ENCODE measurements around the gene IL13.

Gene IL13

GRCh38 chr5:132657676-132658380 lies at the start of gene IL13:
Gene IL13 (plus strand): TSS chr5:132658173. CDS start chr5:132658187, 14 bp downstream.
- H3K9me3 ChIP-seq (ENCODE audit: insufficient read depth, low read depth, low read length) = no peaks in the 10 kb centered on the region
- no peaks in the 10 kb centered on the region for H3K9me2 ChIP-seq (replicated peaks; ENCODE audit: low read depth, low read length)
- TF ChIP-seq CTCF (conservative IDR thresholded peaks at IDR 0.05; ENCODE audit: low read length) (no peak), EZH2phosphoT487 (IDR thresholded peaks at IDR 0.05; ENCODE audit: borderline replicate concordance) (no peak)
- no peak within 1 kb of the TSS for H3K9ac ChIP-seq (ENCODE audit: low read depth, low read length, poor library complexity, severe bottlenecking)
- no peaks in the 10 kb centered on the region for H3F3A ChIP-seq (ENCODE audit: low read depth)
- peaks cover under 1% of the 10 kb centered on the region for H3K4me1 ChIP-seq (ENCODE audit: insufficient read depth, low read length, poor library complexity, severe bottlenecking)
- H3K27me3 ChIP-seq (ENCODE audit: insufficient read depth, low read length, poor library complexity, severe bottlenecking) = no peaks in the 10 kb centered on the region
- no peaks in the 10 kb centered on the region for H3K79me2 ChIP-seq (ENCODE audit: insufficient read depth, low read length)
- H3K4me2 ChIP-seq (ENCODE audit: low read depth, low read length, poor library complexity, severe bottlenecking) = no peak within 1 kb of the TSS
- H4K20me1 ChIP-seq (ENCODE audit: insufficient read depth, low read length, poor library complexity, severe bottlenecking) = no peaks in the 10 kb centered on the region
- H3K36me3 ChIP-seq (ENCODE audit: insufficient read depth, low read length) = no peaks in the 10 kb centered on the region
- H3K4me3 ChIP-seq (ENCODE audit: low read length, poor library complexity, severe bottlenecking) = no peak within 1 kb of the TSS
- no peak within 1 kb of the TSS for H2AFZ ChIP-seq (ENCODE audit: low read length)

GRCh38 chr5:132611965-132612364 lies 46.0 kb upstream of the IL13 start:
- no peak for TF ChIP-seq EZH2phosphoT487 (IDR thresholded peaks at IDR 0.05; ENCODE audit: borderline replicate concordance)
- no peak for TF ChIP-seq CTCF (conservative IDR thresholded peaks at IDR 0.05; ENCODE audit: low read length)
- no peaks in the 10 kb centered on the region for H3K4me1 ChIP-seq (ENCODE audit: insufficient read depth, low read length, poor library complexity, severe bottlenecking)
- H3F3A ChIP-seq (ENCODE audit: low read depth) = no peaks in the 10 kb centered on the region
- no peak overlapping the region for H2AFZ ChIP-seq (ENCODE audit: low read length)
- no peak overlapping the region for H3K9ac ChIP-seq (ENCODE audit: low read depth, low read length, poor library complexity, severe bottlenecking)
- no peaks in the 10 kb centered on the region for H3K27me3 ChIP-seq (ENCODE audit: insufficient read depth, low read length, poor library complexity, severe bottlenecking)
- no peak overlapping the region for H3K4me2 ChIP-seq (ENCODE audit: low read depth, low read length, poor library complexity, severe bottlenecking)
- H3K9me2 ChIP-seq (replicated peaks; ENCODE audit: low read depth, low read length) = no peaks in the 10 kb centered on the region
- H3K79me2 ChIP-seq (ENCODE audit: insufficient read depth, low read length) = no peaks in the 10 kb centered on the region
- no peaks in the 10 kb centered on the region for H3K9me3 ChIP-seq (ENCODE audit: insufficient read depth, low read depth, low read length)
- no peaks in the 10 kb centered on the region for H4K20me1 ChIP-seq (ENCODE audit: insufficient read depth, low read length, poor library complexity, severe bottlenecking)
- H3K4me3 ChIP-seq (ENCODE audit: low read length, poor library complexity, severe bottlenecking) = no peak overlapping the region
- peaks cover 6% of the 10 kb centered on the region for H3K36me3 ChIP-seq (ENCODE audit: insufficient read depth, low read length)

- peaks cover 6% of the 10 kb centered on the region for H3K36me3 ChIP-seq (ENCODE audit: insufficient read depth, low read length)
These were observed 45.1 kb upstream of the IL13 start for GRCh38 chr5:132612846-132613245.

More at GRCh38 chr5:132612846-132613245, 45.1 kb upstream of the IL13 start:
- Histone ChIP-seq H3K9me3 (ENCODE audit: insufficient read depth, low read depth, low read length) (no peaks in the 10 kb centered on the region), H3K4me1 (ENCODE audit: insufficient read depth, low read length, poor library complexity, severe bottlenecking) (no peaks in the 10 kb centered on the region), H3K4me3 (ENCODE audit: low read length, poor library complexity, severe bottlenecking) (no peak overlapping the region), H4K20me1 (ENCODE audit: insufficient read depth, low read length, poor library complexity, severe bottlenecking) (no peaks in the 10 kb centered on the region), H3K4me2 (ENCODE audit: low read depth, low read length, poor library complexity, severe bottlenecking) (no peak overlapping the region), H2AFZ (ENCODE audit: low read length) (no peak overlapping the region), H3K9me2 (replicated peaks; ENCODE audit: low read depth, low read length) (no peaks in the 10 kb centered on the region), H3K9ac (ENCODE audit: low read depth, low read length, poor library complexity, severe bottlenecking) (no peak overlapping the region), H3F3A (ENCODE audit: low read depth) (no peaks in the 10 kb centered on the region), H3K27me3 (ENCODE audit: insufficient read depth, low read length, poor library complexity, severe bottlenecking) (no peaks in the 10 kb centered on the region), H3K79me2 (ENCODE audit: insufficient read depth, low read length) (no peaks in the 10 kb centered on the region)
- TF ChIP-seq EZH2phosphoT487 (IDR thresholded peaks at IDR 0.05; ENCODE audit: borderline replicate concordance) (no peak), CTCF (conservative IDR thresholded peaks at IDR 0.05; ENCODE audit: low read length) (no peak)

Measured in Loucy (cell line).